Posterior vena cava (tissue), 2 donors: ENCODE measurements around the gene LHFPL2. TPM values are rescaled to one million over a fixed set of nuclear protein-coding genes. Genes with fewer than 3 reads are reported as not detected.
"Not testable (repeated sequence)": the region's sequence is repeated elsewhere in the genome, so short reads cannot be mapped to it uniquely, and the experiment has no call there.

Source experiments
- DNase-seq: peaks from one replicate; pipeline ENCODE4 v3.0.0-alpha.2; 2020; ENCODE audit warnings: low spot score
- intact Hi-C, 2 donors: fragments of 100-400 bp; cut with DNase I; formaldehyde crosslinking; loops; one replicate each; pipeline versions ENCODE4 v1.14.1 to v1.14.2; 2022 to 2023
- total RNA-seq, 2 donors: library from RNA; stranded (reverse); fragmentation: NEBNext Ultra II Directional; extraction: Animal tissue kit (Norgen Biotek cat#: 25700); gene quantifications; one replicate each; pipeline ENCODE4 v1.2.1, GENCODE V29; 2021
- donor health status: DM: yes; HTN: yes; CAD: no.
- donor health status: DM: yes; HTN: yes; CAD: no.

Gene LHFPL2
- total RNA-seq, 2 donors from 2014 or later: 34.9 to 44.4 TPM

- no peak for DNase-seq
- intact Hi-C loops: loop anchor here in 1 of 2 donors (5.0 kb wide), 1 partner anchor 1502 kb away; no protein-coding TSS in a partner anchor
Observed at GRCh38 chr5:78669331-78669730, 20.8 kb upstream of the LHFPL2 start.

GRCh38 chr5:78667461-78668103 lies 19.0 kb upstream of the LHFPL2 start:
- DNase-seq: no peak
- intact Hi-C loops: loop anchor here in 1 of 2 donors (5.0 kb wide), 1 partner anchor 1500 kb away; no protein-coding TSS in a partner anchor

GRCh38 chr5:78666975-78667374 lies 18.4 kb upstream of the LHFPL2 start:
- intact Hi-C loops: loop anchor here in 1 of 2 donors (5.0 kb wide), 1 partner anchor 1500 kb away; no protein-coding TSS in a partner anchor

GRCh38 chr5:78666041-78666444 lies 17.5 kb upstream of the LHFPL2 start:
- intact Hi-C loops: loop anchor here in 1 of 2 donors (5.0 kb wide), 1 partner anchor 1499 kb away; no protein-coding TSS in a partner anchor
- no peak for DNase-seq

More at GRCh38 chr5:78666975-78667374, 18.4 kb upstream of the LHFPL2 start:
- DNase-seq: not testable (repeated sequence)

GRCh38 chr5:78665534-78665933 lies 17.0 kb upstream of the LHFPL2 start:
- DNase-seq: no peak
- intact Hi-C loops: loop anchor here in 1 of 2 donors (5.0 kb wide), 1 partner anchor 1498 kb away; no protein-coding TSS in a partner anchor

- no peak for DNase-seq
- intact Hi-C loops: no loop called here
Observed at GRCh38 chr5:78662323-78662722, 13.8 kb upstream of the LHFPL2 start.

- DNase-seq: no peak
- intact Hi-C loops: no loop called here
Observed at GRCh38 chr5:78661691-78662090, 13.1 kb upstream of the LHFPL2 start.

- intact Hi-C loops: no loop called here
- no peak for DNase-seq
Observed at GRCh38 chr5:78661044-78661443, 12.5 kb upstream of the LHFPL2 start.

- intact Hi-C loops: no loop called here
- no peak for DNase-seq
Observed at GRCh38 chr5:78660401-78660800, 11.8 kb upstream of the LHFPL2 start.

GRCh38 chr5:78659714-78660113 lies 11.1 kb upstream of the LHFPL2 start:
- no peak for DNase-seq
- intact Hi-C loops: no loop called here

GRCh38 chr5:78659114-78659513 lies 10.5 kb upstream of the LHFPL2 start:
- no peak for DNase-seq
- intact Hi-C loops: no loop called here

GRCh38 chr5:78657201-78657600 lies 8.6 kb upstream of the LHFPL2 start:
- DNase-seq: no peak
- intact Hi-C loops: no loop called here

- DNase-seq: no peak
- intact Hi-C loops: no loop called here
Observed at GRCh38 chr5:78655746-78656290, 7.2 kb upstream of the LHFPL2 start.

- no peak for DNase-seq
- intact Hi-C loops: no loop called here
Observed at GRCh38 chr5:78654386-78654785, 5.8 kb upstream of the LHFPL2 start.

GRCh38 chr5:78653681-78654366 lies 5.3 kb upstream of the LHFPL2 start:
- no peak for DNase-seq
- intact Hi-C loops: no loop called here

- intact Hi-C loops: no loop called here
- DNase-seq: no peak
Observed at GRCh38 chr5:78653031-78653430, 4.5 kb upstream of the LHFPL2 start.

GRCh38 chr5:78651468-78651867 lies 2.9 kb upstream of the LHFPL2 start:
- intact Hi-C loops: no loop called here
- DNase-seq: no peak

GRCh38 chr5:78650531-78650930 lies 2.0 kb upstream of the LHFPL2 start:
- intact Hi-C loops: no loop called here
- no peak for DNase-seq

- intact Hi-C loops: loop anchor here in 1 of 2 donors (10.0 kb wide), 1 partner anchor 255 kb away; no protein-coding TSS in a partner anchor
- DNase-seq: no peak
Observed at GRCh38 chr5:78649861-78650496, 1.4 kb upstream of the LHFPL2 start.

GRCh38 chr5:78649211-78649695 lies 681 bp upstream of the LHFPL2 start:
- no peak for DNase-seq
- intact Hi-C loops: loop anchor here in 1 of 2 donors (10.0 kb wide), 1 partner anchor 256 kb away; no protein-coding TSS in a partner anchor
